ENCODE results near the gene SEPTIN10. TPM values are rescaled to one million over a fixed set of nuclear protein-coding genes. Genes with fewer than 3 reads are reported as not detected.

The SEPTIN10 gene
- total and polyA plus RNA-seq, 2 of the 8 experiments (the other 6 are each of a cell fraction or from before 2014, with no cell fraction given): 23.7 to 101 TPM

DNA sequence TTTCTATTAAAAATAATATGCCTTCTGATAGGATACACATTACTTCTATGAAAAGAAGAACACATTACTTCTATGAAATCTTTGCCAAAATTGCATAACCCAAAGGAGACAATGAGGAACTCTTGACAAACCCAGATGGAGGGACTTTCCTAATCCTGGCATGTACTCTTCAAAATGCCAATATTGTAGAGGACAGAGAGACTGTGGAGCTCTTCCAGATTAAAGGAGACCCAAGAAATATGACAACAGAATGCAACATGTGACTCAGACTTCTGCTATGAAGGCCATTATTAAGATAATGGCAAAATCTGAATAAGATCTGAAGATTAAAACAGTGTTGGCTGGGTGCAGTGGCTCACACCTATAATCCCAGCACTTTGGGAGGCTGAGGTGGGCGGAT lies 22.6 kb upstream of the SEPTIN10 start:
- Histone ChIP-seq H3K23ac (ENCODE audit: insufficient read length) (no peak overlapping the region), H2BK15ac (ENCODE audit: low read length) (no peak overlapping the region), H3K56ac (replicated peaks; ENCODE audit: insufficient read length, low read depth, low read length) (no peak overlapping the region), H3K27ac (ENCODE audit: low read depth, low read length) (no peak overlapping the region), H4K91ac (replicated peaks; ENCODE audit: insufficient read length, low read length) (no peak overlapping the region), H3K4ac (replicated peaks; ENCODE audit: insufficient read length, low read depth, low read length) (no peak overlapping the region), H3K79me1 (ENCODE audit: low read depth, low read length) (no peaks in the 10 kb centered on the region), H2AK5ac (ENCODE audit: low read depth, low read length) (no peak overlapping the region), H2BK120ac (replicated peaks; ENCODE audit: low read depth, low read length) (no peak overlapping the region), H3K27me3 (replicated peaks in 1 of 4; ENCODE audit: control insufficient read depth in 3 of 4, extremely low read depth in 1 of 4, insufficient read depth in 3 of 4, low read length in 3 of 4) (no peaks in the 10 kb centered on the region), H2AFZ (ENCODE audit: low read length) (no peak overlapping the region), H3K23me2 (ENCODE audit: low read depth, low read length) (no peaks in the 10 kb centered on the region), H3K18ac (ENCODE audit: extremely low read depth, low read length) (no peak overlapping the region), H4K20me1 (replicated peaks in 1 of 2; ENCODE audit: control insufficient read depth in 1 of 2, insufficient read depth in 2 of 2, low read length in 2 of 2) (no peaks in the 10 kb centered on the region), H2BK12ac (ENCODE audit: low read depth, low read length) (no peak overlapping the region), H3K4me2 (ENCODE audit: insufficient read depth in 1 of 2, low read depth in 2 of 2, low read length in 2 of 2) (no peak overlapping the region), H3K14ac (ENCODE audit: insufficient read length) (no peak overlapping the region), H3K79me2 (ENCODE audit: control insufficient read depth in 1 of 2, insufficient read depth in 2 of 2, low read length in 2 of 2) (no peaks in the 10 kb centered on the region), H3K36me3 (ENCODE audit: control insufficient read depth in 2 of 4, insufficient read depth in 4 of 4, low read length in 3 of 4) (no peaks in the 10 kb centered on the region), H3K4me3 (ENCODE audit: extremely low read depth in 1 of 4, insufficient read depth in 2 of 4, low read depth in 3 of 4, low read length in 4 of 4) (no peak overlapping the region), H2BK5ac (ENCODE audit: low read depth, low read length) (no peak overlapping the region), H3K9ac (replicated peaks in 1 of 4; ENCODE audit: extremely low read depth in 1 of 4, low read depth in 3 of 4, low read length in 3 of 4) (no peak overlapping the region), H3K4me1 (replicated peaks in 1 of 4; ENCODE audit: control insufficient read depth in 3 of 4, insufficient read depth in 4 of 4, low read length in 3 of 4) (no peaks in the 10 kb centered on the region), H4K8ac (ENCODE audit: extremely low read depth, insufficient read depth, low read length) (no peak overlapping the region), H2BK20ac (ENCODE audit: low read length) (no peak overlapping the region), H4K5ac (ENCODE audit: insufficient read length, low read depth, low read length) (no peak overlapping the region), H3K9me3 (ENCODE audit: insufficient read depth in 2 of 2, low read depth in 1 of 2, low read length in 1 of 2) (no peaks in the 10 kb centered on the region)
- ChIA-PET CTCF (ENCODE audit: partially characterized antibody) (no interaction called here), POLR2A (ENCODE audit: partially characterized antibody) (no interaction called here)
- 67% methylated on average over 1 of the region's 1 CpG; no CpG with 5 or more reads in 1 of the 2 experiments for WGBS, 2 experiments (ENCODE audit: extremely low coverage in 1 of 2, insufficient coverage in 1 of 2, insufficient read length in 1 of 2, insufficient replicate concordance in 2 of 2, low coverage in 1 of 2, low lambda C conversion rate in 2 of 2, missing lambda C conversion rate in 1 of 2)
- FAIRE-seq: no peak
- no peak for DNase-seq (ENCODE audit: low read depth in 1 of 2, low spot score in 2 of 2)
- TF ChIP-seq CEBPB (IDR thresholded peaks at IDR 0.05; ENCODE audit: low read depth, low read length): no peak
- no peak for TF ChIP-seq JUND (IDR thresholded peaks at IDR 0.05; ENCODE audit: low read length)
- no peak for TF ChIP-seq BACH1 (IDR thresholded peaks at IDR 0.05; ENCODE audit: low read length)
- no peak for TF ChIP-seq SP1 (IDR thresholded peaks at IDR 0.05; ENCODE audit: low read depth, low read length)
- TF ChIP-seq, protein P1, sequence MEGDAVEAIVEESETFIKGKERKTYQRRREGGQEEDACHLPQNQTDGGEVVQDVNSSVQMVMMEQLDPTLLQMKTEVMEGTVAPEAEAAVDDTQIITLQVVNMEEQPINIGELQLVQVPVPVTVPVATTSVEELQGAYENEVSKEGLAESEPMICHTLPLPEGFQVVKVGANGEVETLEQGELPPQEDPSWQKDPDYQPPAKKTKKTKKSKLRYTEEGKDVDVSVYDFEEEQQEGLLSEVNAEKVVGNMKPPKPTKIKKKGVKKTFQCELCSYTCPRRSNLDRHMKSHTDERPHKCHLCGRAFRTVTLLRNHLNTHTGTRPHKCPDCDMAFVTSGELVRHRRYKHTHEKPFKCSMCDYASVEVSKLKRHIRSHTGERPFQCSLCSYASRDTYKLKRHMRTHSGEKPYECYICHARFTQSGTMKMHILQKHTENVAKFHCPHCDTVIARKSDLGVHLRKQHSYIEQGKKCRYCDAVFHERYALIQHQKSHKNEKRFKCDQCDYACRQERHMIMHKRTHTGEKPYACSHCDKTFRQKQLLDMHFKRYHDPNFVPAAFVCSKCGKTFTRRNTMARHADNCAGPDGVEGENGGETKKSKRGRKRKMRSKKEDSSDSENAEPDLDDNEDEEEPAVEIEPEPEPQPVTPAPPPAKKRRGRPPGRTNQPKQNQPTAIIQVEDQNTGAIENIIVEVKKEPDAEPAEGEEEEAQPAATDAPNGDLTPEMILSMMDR (IDR thresholded peaks at IDR 0.05; ENCODE audit: control extremely low read depth in 1 of 3, insufficient read depth in 1 of 3, low read depth in 1 of 3, low read length in 3 of 3): no peak
- TF ChIP-seq BCL11A (IDR thresholded peaks at IDR 0.05; ENCODE audit: low read depth in 2 of 2, low read length in 2 of 2): no peak
- TF ChIP-seq, protein P2, sequence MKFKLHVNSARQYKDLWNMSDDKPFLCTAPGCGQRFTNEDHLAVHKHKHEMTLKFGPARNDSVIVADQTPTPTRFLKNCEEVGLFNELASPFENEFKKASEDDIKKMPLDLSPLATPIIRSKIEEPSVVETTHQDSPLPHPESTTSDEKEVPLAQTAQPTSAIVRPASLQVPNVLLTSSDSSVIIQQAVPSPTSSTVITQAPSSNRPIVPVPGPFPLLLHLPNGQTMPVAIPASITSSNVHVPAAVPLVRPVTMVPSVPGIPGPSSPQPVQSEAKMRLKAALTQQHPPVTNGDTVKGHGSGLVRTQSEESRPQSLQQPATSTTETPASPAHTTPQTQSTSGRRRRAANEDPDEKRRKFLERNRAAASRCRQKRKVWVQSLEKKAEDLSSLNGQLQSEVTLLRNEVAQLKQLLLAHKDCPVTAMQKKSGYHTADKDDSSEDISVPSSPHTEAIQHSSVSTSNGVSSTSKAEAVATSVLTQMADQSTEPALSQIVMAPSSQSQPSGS (IDR thresholded peaks at IDR 0.05; ENCODE audit: low read length): no peak
- no peak for TF ChIP-seq POLR2AphosphoS5 (IDR thresholded peaks at IDR 0.05; ENCODE audit: low read depth, low read length)
- TF ChIP-seq RNF2 (IDR thresholded peaks at IDR 0.05; ENCODE audit: borderline replicate concordance, low read depth, low read length, missing control alignments, poor library complexity, severe bottlenecking): no peak
- no peak for TF ChIP-seq MAFK (IDR thresholded peaks at IDR 0.05; ENCODE audit: low read depth, low read length)
- TF ChIP-seq RBBP5 (IDR thresholded peaks at IDR 0.05; ENCODE audit: borderline replicate concordance, low read depth, low read length): no peak

Data from H1 (cell line).